ENCODE data around the gene APLNR.

GRCh38 chr11:57274904-57275498 lies 38.0 kb upstream of the APLNR start:
- TF ChIP-seq ARID4B (CRISPR knock-in tag; IDR thresholded peaks at IDR 0.05; ENCODE audit: borderline replicate concordance) (no peak), CTCF (IDR thresholded peaks at IDR 0.05) (no peak), ATF2 (CRISPR knock-in tag; IDR thresholded peaks at IDR 0.05; ENCODE audit: borderline replicate concordance, low read depth) (no peak), MXD4 (CRISPR knock-in tag; IDR thresholded peaks at IDR 0.05; ENCODE audit: borderline replicate concordance) (no peak), KAT7 (CRISPR knock-in tag; IDR thresholded peaks at IDR 0.05; ENCODE audit: borderline replicate concordance) (no peak)
